Thyroid gland (tissue), 4 donors: ENCODE results near the gene GSTA3.

Source experiments
- CTCF ChIP-seq, 6 experiments: fragments of 200-600 bp in 3 of 6; fragments of 450-650 bp in 3 of 6; sonication (generic) in 3 of 6; IDR thresholded peaks; one replicate each; pipeline ENCODE4 v1.5.1; 2016 to 2019; ENCODE audit warnings: antibody characterized with exemption in 6 of 6, mild to moderate bottlenecking in 2 of 6, inconsistent platforms in 1 of 6, moderate library complexity in 1 of 6
- POLR2A ChIP-seq, 2 donors: fragments of 450-650 bp; IDR thresholded peaks; one replicate each; pipeline ENCODE4 v1.6.1; 2017; ENCODE audit warnings: antibody characterized with exemption in 2 of 2, mild to moderate bottlenecking in 2 of 2, moderate library complexity in 1 of 2

DNA sequence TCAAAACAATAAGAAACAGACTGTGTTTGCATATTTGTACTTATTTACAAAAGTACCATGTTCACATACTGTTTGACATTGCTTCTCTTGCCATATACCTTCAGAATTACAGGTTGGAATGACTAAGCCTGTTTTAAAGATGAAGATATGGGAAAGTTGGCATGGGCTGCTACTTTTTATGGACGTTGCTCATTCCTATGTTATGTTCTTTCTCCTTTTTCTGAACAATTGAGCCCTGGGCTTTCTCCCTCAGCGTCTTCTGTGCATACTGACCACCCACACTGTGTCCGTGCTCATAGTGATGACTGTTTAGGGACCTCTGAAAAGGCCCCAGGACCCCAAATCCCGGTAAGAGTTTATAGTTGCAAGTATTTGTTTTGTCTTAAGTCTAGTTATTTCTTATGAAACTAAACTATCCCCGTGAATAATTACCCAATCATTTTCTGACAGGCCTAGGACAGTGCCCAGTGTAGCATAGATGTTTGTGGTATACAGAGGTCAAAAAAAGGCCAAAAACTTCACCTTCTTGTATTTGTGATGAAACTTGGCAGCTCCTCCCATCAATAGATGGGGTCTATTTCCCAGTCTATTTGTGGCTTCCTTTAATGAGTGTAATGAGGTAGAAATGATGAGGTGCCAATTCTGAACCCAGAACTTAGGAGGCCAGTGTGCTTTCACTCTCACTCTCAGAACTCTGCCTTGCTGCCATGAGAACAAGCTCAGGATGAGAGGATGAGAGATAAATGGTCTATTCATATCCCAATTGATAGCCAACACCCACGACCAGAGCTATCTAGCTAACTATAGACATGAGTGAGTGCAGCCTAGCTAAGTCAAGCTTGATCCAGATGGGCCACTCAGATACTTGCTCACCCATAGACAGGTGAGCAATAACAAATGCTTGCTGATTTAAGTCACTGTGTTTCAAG, 44.7 kb upstream of the GSTA3 start:
- no peak for TF ChIP-seq CTCF (IDR thresholded peaks at IDR 0.05)
- no peak for TF ChIP-seq POLR2A (IDR thresholded peaks at IDR 0.05)
